ENCODE data around the gene PITPNB.

The PITPNB gene

DNA sequence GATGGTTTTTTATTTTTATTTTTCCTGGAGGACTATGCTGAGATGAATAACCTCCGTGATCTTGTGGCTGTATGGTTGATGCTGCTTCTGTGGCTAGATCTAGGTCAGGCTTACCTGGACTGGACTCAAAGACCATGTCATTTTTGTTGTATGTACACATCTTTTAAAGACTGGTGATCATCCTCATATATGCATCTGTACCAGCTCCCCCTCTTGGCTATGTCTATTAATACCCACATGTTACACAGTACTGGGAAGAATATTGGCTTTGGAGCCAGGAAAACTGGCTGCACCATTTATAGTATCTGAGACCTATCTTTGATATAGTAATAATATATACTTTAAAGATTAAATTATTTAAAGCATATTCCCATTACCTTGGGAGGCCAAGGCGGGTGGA lies 18.4 kb upstream of the PITPNB start:
- H3K27me3 ChIP-seq (ENCODE audit: insufficient read depth, low read depth): no peaks in the 10 kb centered on the region
- TF ChIP-seq, protein P1, sequence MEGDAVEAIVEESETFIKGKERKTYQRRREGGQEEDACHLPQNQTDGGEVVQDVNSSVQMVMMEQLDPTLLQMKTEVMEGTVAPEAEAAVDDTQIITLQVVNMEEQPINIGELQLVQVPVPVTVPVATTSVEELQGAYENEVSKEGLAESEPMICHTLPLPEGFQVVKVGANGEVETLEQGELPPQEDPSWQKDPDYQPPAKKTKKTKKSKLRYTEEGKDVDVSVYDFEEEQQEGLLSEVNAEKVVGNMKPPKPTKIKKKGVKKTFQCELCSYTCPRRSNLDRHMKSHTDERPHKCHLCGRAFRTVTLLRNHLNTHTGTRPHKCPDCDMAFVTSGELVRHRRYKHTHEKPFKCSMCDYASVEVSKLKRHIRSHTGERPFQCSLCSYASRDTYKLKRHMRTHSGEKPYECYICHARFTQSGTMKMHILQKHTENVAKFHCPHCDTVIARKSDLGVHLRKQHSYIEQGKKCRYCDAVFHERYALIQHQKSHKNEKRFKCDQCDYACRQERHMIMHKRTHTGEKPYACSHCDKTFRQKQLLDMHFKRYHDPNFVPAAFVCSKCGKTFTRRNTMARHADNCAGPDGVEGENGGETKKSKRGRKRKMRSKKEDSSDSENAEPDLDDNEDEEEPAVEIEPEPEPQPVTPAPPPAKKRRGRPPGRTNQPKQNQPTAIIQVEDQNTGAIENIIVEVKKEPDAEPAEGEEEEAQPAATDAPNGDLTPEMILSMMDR (conservative IDR thresholded peaks at IDR 0.05; ENCODE audit: low read depth, low read length): no peak
- no peak overlapping the region for H3K9ac ChIP-seq
- H4K20me1 ChIP-seq (ENCODE audit: insufficient read depth): no peaks in the 10 kb centered on the region
- H2AFZ ChIP-seq (ENCODE audit: low read depth): no peak overlapping the region
- H3K4me1 ChIP-seq (ENCODE audit: low read depth, poor library complexity, severe bottlenecking): no peaks in the 10 kb centered on the region
- no peaks in the 10 kb centered on the region for H3K36me3 ChIP-seq (ENCODE audit: insufficient read depth)
- no peak overlapping the region for H3K4me3 ChIP-seq (IDR thresholded peaks at IDR 0.05; ENCODE audit: insufficient read depth, low read depth, low read length)
- no peaks in the 10 kb centered on the region for H3K79me2 ChIP-seq (ENCODE audit: insufficient read depth, low read depth)
- no peak overlapping the region for H3K4me2 ChIP-seq
- no peak overlapping the region for H3K27ac ChIP-seq

DNA sequence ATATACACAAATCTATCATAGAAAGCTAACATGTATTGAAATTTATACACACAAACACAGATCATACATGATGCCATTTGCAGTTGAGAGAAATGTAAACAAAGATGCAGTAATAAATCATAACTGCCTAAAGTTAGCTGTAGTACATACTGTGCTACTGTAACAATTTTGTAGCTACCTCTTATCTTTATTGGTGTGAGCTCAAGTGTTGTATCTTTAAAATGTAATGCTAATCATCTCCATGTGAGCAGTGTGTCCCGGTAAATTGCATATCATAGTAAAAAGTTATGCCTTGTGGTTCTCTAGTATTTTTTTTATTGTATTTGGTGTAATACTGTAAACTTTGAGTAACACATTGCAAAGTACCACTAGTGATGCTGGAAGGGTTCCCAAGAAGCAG lies 16.8 kb upstream of the PITPNB start:
- H3K4me3 ChIP-seq (IDR thresholded peaks at IDR 0.05; ENCODE audit: insufficient read depth, low read depth, low read length): no peak overlapping the region
- no peak overlapping the region for H3K9ac ChIP-seq
- TF ChIP-seq, protein P1 (conservative IDR thresholded peaks at IDR 0.05; ENCODE audit: low read depth, low read length): no peak
- no peaks in the 10 kb centered on the region for H3K27me3 ChIP-seq (ENCODE audit: insufficient read depth, low read depth)
- H3K27ac ChIP-seq: no peak overlapping the region
- no peaks in the 10 kb centered on the region for H3K79me2 ChIP-seq (ENCODE audit: insufficient read depth, low read depth)
- no peaks in the 10 kb centered on the region for H3K36me3 ChIP-seq (ENCODE audit: insufficient read depth)
- H3K4me2 ChIP-seq: no peak overlapping the region
- no peaks in the 10 kb centered on the region for H4K20me1 ChIP-seq (ENCODE audit: insufficient read depth)
- no peaks in the 10 kb centered on the region for H3K4me1 ChIP-seq (ENCODE audit: low read depth, poor library complexity, severe bottlenecking)
- no peak overlapping the region for H2AFZ ChIP-seq (ENCODE audit: low read depth)

DNA sequence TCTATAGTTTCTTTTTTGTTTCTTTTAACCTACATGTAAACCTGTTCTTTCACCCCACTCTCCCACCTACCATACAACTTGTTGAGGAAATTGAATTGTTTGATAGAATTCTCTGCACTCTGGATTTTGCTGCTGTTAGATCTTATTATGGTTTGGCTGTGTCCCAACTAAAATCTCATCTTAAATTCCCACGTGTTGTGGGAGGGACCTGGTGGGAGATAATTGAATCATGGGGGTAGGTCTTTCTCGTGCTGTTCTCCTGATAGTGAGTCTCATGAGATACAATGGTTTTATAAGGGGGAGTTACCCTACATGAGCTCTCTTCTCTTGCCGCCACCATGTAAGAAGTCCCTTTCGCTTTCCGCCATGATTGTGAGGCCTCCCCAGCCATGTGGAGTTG lies 15.0 kb upstream of the PITPNB start:
- H4K20me1 ChIP-seq (ENCODE audit: insufficient read depth): no peaks in the 10 kb centered on the region
- no peaks in the 10 kb centered on the region for H3K79me2 ChIP-seq (ENCODE audit: insufficient read depth, low read depth)
- TF ChIP-seq, protein P1 (conservative IDR thresholded peaks at IDR 0.05; ENCODE audit: low read depth, low read length): no peak

DNA sequence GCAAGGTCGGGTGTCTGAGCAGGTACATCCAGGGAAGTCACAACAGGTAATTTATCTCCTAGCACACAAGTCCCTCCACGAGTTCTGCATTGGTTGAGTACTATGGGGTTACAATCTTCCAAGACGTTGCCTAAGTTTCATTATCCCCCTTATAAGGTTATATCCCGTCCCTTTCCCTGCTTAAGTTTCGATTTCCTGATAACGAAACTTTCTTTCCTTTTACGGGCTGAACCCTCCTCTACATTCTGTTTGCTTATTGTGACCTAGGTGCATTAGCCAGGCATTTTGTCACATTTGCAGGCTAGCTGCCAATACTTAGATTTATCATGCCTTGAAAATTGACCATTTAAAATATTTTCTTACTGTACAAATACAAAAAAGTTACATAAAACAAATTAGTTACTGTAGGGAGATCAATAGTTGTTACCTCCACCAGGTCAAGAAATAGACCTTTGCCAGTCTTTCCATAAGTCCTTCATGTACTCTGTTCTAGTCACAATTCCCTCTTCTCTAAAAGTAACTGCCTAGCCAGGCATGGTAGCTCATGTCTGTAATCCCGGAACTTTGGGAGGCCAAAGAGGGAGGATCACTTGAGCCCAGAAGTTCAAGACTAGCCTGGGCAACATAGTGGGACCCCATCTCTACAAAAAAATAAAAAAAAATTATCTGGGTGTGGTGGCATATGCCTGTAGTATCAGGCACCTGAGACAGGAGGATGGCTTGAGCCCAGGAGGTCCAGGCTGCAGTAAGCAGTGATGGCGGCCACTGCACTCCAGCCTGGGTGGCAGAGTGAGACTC lies 14.3 kb upstream of the PITPNB start:
- H3K36me3 ChIP-seq (ENCODE audit: insufficient read depth): no peaks in the 10 kb centered on the region
- no peaks in the 10 kb centered on the region for H3K79me2 ChIP-seq (ENCODE audit: insufficient read depth, low read depth)
- H3K27me3 ChIP-seq (ENCODE audit: insufficient read depth, low read depth): no peaks in the 10 kb centered on the region
- H3K4me1 ChIP-seq (ENCODE audit: low read depth, poor library complexity, severe bottlenecking): no peaks in the 10 kb centered on the region
- no peak overlapping the region for H3K27ac ChIP-seq
- H4K20me1 ChIP-seq (ENCODE audit: insufficient read depth): no peaks in the 10 kb centered on the region
- H2AFZ ChIP-seq (ENCODE audit: low read depth): no peak overlapping the region
- no peak overlapping the region for H3K4me3 ChIP-seq (IDR thresholded peaks at IDR 0.05; ENCODE audit: insufficient read depth, low read depth, low read length)
- H3K9ac ChIP-seq: no peak overlapping the region
- H3K4me2 ChIP-seq: no peak overlapping the region
- TF ChIP-seq, protein P1 (conservative IDR thresholded peaks at IDR 0.05; ENCODE audit: low read depth, low read length): no peak

More for the DNA sequence above, 15.0 kb upstream of the PITPNB start:
- H2AFZ ChIP-seq (ENCODE audit: low read depth): no peak overlapping the region
- no peak overlapping the region for H3K27ac ChIP-seq
- H3K4me1 ChIP-seq (ENCODE audit: low read depth, poor library complexity, severe bottlenecking): no peaks in the 10 kb centered on the region
- H3K9ac ChIP-seq: no peak overlapping the region
- H3K36me3 ChIP-seq (ENCODE audit: insufficient read depth): no peaks in the 10 kb centered on the region
- H3K4me3 ChIP-seq (IDR thresholded peaks at IDR 0.05; ENCODE audit: insufficient read depth, low read depth, low read length): no peak overlapping the region
- H3K27me3 ChIP-seq (ENCODE audit: insufficient read depth, low read depth): no peaks in the 10 kb centered on the region
- no peak overlapping the region for H3K4me2 ChIP-seq

All from KMS-11 (cell line).